SU-DHL-6 (cell line): ENCODE data around the gene PMEPA1.

Source experiments
- EZH2phosphoT487 ChIP-seq: fragments of 200-600 bp; sonication (generic), shearing (Covaris generic); conservative IDR thresholded peaks from 2 replicates; pipeline ENCODE4 v1.6.1; 2018; ENCODE audit warnings: mild to moderate bottlenecking, antibody characterized with exemption, low read length, moderate library complexity, mixed read lengths
- TF ChIP-seq, protein P1 (sequence below): fragments of 200-600 bp; sonication (generic); IDR thresholded peaks from one replicate; pipeline ENCODE4 v1.5.1; 2017; ENCODE audit warnings: antibody characterized with exemption, mild to moderate bottlenecking, low read length, moderate library complexity; ENCODE audit not compliant: insufficient read depth, poor library complexity, severe bottlenecking

DNA sequence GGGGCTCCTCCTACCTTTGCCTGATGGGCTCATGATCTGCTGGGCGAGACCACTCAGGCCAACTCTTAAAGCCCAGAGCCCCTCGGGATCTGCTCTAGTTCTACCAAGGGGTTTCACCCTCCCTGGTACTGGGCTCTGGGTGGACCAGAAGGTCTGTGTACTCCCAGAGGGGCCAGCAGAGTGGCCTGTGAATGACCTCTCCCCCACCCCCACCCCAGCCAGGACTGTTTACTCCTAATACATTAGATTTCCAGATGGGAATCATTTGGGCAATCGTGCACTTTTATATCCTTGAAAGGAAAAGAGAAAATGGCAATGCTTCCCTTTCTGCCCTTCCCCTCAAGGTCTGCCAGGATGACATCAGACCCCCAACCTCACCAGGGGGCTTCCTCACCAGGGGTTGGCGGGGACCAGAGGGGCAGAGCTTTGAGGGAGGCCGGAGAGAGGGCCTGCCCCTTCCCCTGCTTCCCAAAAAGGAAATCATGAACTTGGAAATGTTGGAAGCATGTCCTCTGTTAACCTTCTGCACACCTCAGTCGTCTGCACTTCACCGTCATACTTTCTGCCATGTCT, 37.1 kb upstream of the PMEPA1 start:
- TF ChIP-seq, protein P1, sequence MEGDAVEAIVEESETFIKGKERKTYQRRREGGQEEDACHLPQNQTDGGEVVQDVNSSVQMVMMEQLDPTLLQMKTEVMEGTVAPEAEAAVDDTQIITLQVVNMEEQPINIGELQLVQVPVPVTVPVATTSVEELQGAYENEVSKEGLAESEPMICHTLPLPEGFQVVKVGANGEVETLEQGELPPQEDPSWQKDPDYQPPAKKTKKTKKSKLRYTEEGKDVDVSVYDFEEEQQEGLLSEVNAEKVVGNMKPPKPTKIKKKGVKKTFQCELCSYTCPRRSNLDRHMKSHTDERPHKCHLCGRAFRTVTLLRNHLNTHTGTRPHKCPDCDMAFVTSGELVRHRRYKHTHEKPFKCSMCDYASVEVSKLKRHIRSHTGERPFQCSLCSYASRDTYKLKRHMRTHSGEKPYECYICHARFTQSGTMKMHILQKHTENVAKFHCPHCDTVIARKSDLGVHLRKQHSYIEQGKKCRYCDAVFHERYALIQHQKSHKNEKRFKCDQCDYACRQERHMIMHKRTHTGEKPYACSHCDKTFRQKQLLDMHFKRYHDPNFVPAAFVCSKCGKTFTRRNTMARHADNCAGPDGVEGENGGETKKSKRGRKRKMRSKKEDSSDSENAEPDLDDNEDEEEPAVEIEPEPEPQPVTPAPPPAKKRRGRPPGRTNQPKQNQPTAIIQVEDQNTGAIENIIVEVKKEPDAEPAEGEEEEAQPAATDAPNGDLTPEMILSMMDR: no peak
- no peak for TF ChIP-seq EZH2phosphoT487
